AG08396 (cell line): Measurements from ENCODE around the gene SPRR1B.
"Not testable (repeated sequence)": the region's sequence is repeated elsewhere in the genome, so short reads cannot be mapped to it uniquely, and the experiment has no call there.

Source experiments
- DNase-seq: peaks from one replicate; pipeline ENCODE4 v3.0.0; 2012; ENCODE audit warnings: low spot score, mixed read lengths

SPRR1B gene

GRCh38 chr1:153040950-153041631, 10.1 kb downstream of the SPRR1B start, which contains the start of gene SPRR2D:
Gene SPRR2D (minus strand): TSS chr1:153041120. CDS start chr1:153040346, 774 bp downstream.
- DNase-seq = no peak

- DNase-seq = no peak
Observed at GRCh38 chr1:153049211-153049610, 18.2 kb downstream of the SPRR1B start.

DNA sequence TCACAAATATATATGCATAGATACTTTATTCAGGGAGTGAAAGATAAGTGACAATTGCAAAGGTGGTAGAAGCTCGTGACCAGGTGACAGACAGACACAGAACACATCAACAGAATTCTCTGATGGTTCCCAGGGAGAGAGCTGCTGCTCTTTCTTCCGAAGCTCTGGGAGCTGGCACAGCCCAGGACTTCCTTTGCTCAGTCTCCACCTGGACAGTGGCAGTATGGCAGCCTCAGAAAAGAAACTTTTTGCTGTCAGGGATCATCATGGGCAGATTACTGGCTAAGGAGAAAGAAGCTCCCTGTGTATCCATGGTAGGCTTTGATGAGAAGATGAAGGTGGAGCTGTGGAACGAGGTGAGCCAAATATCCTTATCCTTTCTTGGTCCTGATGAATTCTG, 25.1 kb downstream of the SPRR1B start:
- not testable (repeated sequence) for DNase-seq

- DNase-seq = no peak
Observed at GRCh38 chr1:153057375-153057774, 26.4 kb downstream of the SPRR1B start, which contains the start of gene SPRR2A. Gene SPRR2A (minus strand): TSS chr1:153057512. CDS start chr1:153056735, 777 bp downstream.

DNA sequence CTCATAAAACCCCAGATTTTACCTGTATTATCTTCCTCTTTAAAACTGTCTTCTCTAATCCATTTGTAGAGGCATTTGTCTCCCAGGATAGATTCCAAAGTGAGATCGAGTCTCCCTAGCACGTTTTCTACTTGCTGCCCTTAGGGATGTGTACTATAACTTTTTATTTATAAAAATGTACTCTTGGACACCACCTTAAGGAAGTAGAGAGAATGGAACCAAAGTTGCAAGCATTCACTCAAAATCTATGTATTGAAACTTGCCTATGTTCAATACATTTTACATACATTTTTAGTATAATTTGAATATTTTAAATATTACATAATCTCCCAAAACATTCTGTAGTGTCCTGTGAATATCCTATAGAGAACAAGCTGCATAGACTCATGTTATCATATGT, 27.2 kb downstream of the SPRR1B start:
- DNase-seq = no peak

GRCh38 chr1:153058826-153059784, 28.1 kb downstream of the SPRR1B start:
- DNase-seq = no peak

GRCh38 chr1:153070243-153070642, 39.2 kb downstream of the SPRR1B start:
- DNase-seq = no peak

GRCh38 chr1:153071511-153071910, 40.5 kb downstream of the SPRR1B start, which contains the start of gene SPRR2B:
Gene SPRR2B (minus strand): TSS chr1:153071611. CDS start chr1:153070839, 772 bp downstream.
- DNase-seq = no peak

- no peak for DNase-seq
Observed at GRCh38 chr1:153072806-153073726, 42.1 kb downstream of the SPRR1B start.

DNA sequence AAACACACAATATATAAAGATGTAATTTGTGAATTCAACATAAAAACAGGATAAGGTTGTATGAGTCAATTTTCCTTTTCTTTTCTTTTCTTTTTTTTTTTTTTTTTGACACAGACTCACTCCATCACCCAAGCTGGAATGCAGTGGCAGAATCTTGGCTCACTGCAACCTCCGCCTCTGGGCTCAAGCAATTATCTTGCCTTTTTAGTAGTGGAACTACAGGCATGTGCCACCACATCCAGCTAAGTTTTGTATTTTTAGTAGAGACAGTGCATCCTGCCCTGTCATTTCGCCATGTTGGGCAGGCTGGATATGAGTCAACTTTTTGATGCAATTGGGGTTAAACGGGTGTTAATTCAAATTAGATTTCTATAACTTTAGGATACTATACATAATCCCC, 50.7 kb downstream of the SPRR1B start:
- DNase-seq = no peak
